Osteoblast (primary cell): ENCODE results near the gene ZNF69. TPM values are rescaled to one million over a fixed set of nuclear protein-coding genes. Genes with fewer than 3 reads are reported as not detected.

Experiments
- DNase-seq: peaks from one replicate; pipeline ENCODE4 v3.0.0; 2011; ENCODE audit warnings: low spot score, mixed read lengths; ENCODE audit not compliant: insufficient read length; ENCODE audit errors: missing footprints
- H2AFZ ChIP-seq: 2 replicates; pipeline ENCODE4 v1.6.0; 2011; ENCODE audit warnings: mild to moderate bottlenecking, low read length
- H3K27ac ChIP-seq: 2 replicates; pipeline ENCODE4 v1.5.1; 2011; ENCODE audit warnings: mild to moderate bottlenecking, low read depth, low read length, moderate library complexity
- H3K27me3 ChIP-seq: 2 replicates; pipeline ENCODE4 v1.6.0; 2012; ENCODE audit warnings: mild to moderate bottlenecking, control low read depth, inconsistent platforms, low read length, moderate library complexity; ENCODE audit not compliant: insufficient read depth
- H3K36me3 ChIP-seq: 2 replicates; pipeline ENCODE4 v1.5.1; 2011; ENCODE audit warnings: mild to moderate bottlenecking, low read length, control low read depth, moderate library complexity; ENCODE audit not compliant: insufficient read depth
- H3K4me1 ChIP-seq: 2 replicates; pipeline ENCODE4 v1.5.1; 2011; ENCODE audit warnings: mild to moderate bottlenecking, low read length, control low read depth, moderate library complexity; ENCODE audit not compliant: insufficient read depth
- H3K4me2 ChIP-seq: 2 replicates; pipeline ENCODE4 v1.6.0; 2011; ENCODE audit warnings: mild to moderate bottlenecking, low read length; ENCODE audit not compliant: insufficient read depth
- H3K4me3 ChIP-seq: fragments of 200-600 bp; sonication (generic); 3 replicates; pipeline ENCODE4 v1.5.1; 2012; ENCODE audit warnings: mild to moderate bottlenecking, low read length, inconsistent platforms; ENCODE audit not compliant: insufficient read depth
- H3K79me2 ChIP-seq: 2 replicates; pipeline ENCODE4 v1.6.0; 2012; ENCODE audit warnings: mild to moderate bottlenecking, low read length, control low read depth, inconsistent platforms; ENCODE audit not compliant: insufficient read depth
- H3K9me3 ChIP-seq: 2 replicates; pipeline ENCODE4 v1.5.1; 2011; ENCODE audit warnings: low read depth, low read length, control low read depth
- H4K20me1 ChIP-seq: 2 replicates; pipeline ENCODE4 v1.6.0; 2012; ENCODE audit warnings: mild to moderate bottlenecking, low read length, control low read depth; ENCODE audit not compliant: insufficient read depth
- CTCF ChIP-seq: IDR thresholded peaks from 2 replicates; pipeline ENCODE4 v1.5.1; 2011; ENCODE audit warnings: mild to moderate bottlenecking, low read depth, low read length, moderate library complexity; ENCODE audit errors: extremely low read depth
- total RNA-seq: library from RNA; depleted of rRNA; stranded (reverse); fragments of >200 nt; gene quantifications from 2 replicates; pipeline ENCODE4 v1.2.3, GENCODE V29; 2012

ZNF69 gene
- total RNA-seq, 1 donor: 14.8 TPM

DNA sequence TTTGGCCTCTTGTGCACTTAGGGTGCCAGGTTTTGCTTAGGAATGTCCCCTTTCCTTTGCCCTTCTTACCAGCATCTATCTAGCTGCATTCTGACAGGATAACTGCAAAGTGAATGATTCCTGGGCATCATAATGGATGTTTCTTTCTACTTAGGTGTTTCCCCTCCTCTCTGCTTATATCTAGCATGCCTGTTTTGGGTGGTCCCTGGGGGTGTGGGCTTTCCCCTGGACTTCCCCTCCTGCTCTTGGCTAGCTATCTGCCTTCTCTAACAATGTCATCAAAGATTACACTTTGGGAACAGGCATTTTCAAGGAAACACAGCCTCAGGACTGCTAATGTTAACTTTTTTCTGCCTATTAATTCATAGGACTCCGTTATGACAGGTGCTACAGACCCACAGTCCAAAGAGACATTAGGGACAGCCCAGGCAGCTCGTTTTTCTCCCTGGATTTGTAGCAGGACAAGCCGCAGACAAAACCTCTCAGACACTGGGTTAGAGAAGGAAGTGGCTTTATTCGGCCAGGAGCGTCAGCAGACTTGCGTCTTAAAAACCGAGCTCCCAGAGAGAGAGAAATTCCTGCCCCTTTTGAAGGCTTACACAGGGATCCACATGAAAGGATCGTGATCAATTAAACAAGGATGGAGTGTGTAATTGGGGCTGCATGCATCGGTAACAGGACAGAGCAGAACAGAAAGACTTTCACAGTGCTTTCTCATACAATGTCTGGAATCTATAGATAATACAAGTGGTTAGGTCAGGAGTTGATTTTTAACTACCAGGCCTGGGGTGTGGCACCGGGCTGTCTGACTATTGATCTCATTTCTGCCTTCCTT, 54.6 kb downstream of the ZNF69 start:
- Histone ChIP-seq H3K9me3 (peaks cover 42% of the 10 kb centered on the region), H4K20me1 (peaks cover 9% of the 10 kb centered on the region), H3K27me3 (no peaks in the 10 kb centered on the region), H3K79me2 (peaks cover 60% of the 10 kb centered on the region), H3K27ac (no peak overlapping the region), H3K4me1 (no peaks in the 10 kb centered on the region), H3K4me2 (no peak overlapping the region), H3K36me3 (peaks cover 8% of the 10 kb centered on the region), H2AFZ (no peak overlapping the region), H3K4me3 (no peak overlapping the region)
- TF ChIP-seq CTCF: no peak
- no peak for DNase-seq

DNA sequence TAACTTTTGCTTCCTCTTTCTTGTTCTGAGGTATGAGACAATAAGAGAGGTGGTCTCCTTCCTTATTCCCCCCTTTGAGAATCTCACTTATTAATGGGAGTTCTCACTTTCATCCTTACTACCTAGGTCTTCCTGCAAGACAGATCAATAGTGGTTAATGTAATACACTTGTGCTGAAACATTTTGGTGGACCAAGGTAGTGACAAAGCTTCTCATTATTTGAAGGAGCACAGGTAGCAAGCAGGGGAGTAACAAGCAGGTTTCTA, 55.2 kb downstream of the ZNF69 start:
- Histone ChIP-seq H2AFZ (no peak overlapping the region), H3K4me3 (no peak overlapping the region), H3K4me2 (no peak overlapping the region), H4K20me1 (peaks cover 7% of the 10 kb centered on the region), H3K4me1 (no peaks in the 10 kb centered on the region), H3K9me3 (peaks cover 44% of the 10 kb centered on the region), H3K27ac (no peak overlapping the region), H3K79me2 (peaks cover 56% of the 10 kb centered on the region), H3K36me3 (peaks cover 14% of the 10 kb centered on the region), H3K27me3 (no peaks in the 10 kb centered on the region)
- no peak for DNase-seq
- TF ChIP-seq CTCF: no peak

DNA sequence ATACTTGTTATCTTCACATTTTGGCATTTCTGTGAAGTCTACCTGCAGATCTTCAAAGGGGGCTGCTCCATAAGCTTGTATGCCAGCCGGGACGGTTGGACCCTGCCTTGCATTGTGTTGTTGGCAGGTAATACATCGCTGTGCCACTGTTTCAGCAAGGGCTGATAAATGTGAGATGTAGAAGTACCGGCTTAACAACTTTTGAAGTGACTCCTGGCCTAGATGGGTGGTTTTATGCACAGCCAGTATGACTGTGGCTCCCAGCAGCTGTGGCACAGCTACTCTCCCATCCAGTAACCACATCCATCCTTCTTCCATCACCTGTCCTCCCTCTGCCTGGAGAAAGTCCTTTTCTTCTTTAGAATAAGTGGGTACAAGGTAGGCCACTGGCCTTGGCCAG, 57.1 kb downstream of the ZNF69 start:
- DNase-seq: no peak
- Histone ChIP-seq H3K9me3 (peaks cover 54% of the 10 kb centered on the region), H4K20me1 (peaks cover 5% of the 10 kb centered on the region)

More for the DNA sequence above, 57.1 kb downstream of the ZNF69 start:
- Histone ChIP-seq H3K27me3 (no peaks in the 10 kb centered on the region), H3K79me2 (peaks cover 47% of the 10 kb centered on the region), H3K36me3 (peaks cover 31% of the 10 kb centered on the region), H2AFZ (no peak overlapping the region), H3K4me3 (no peak overlapping the region), H3K4me2 (no peak overlapping the region), H3K4me1 (no peaks in the 10 kb centered on the region), H3K27ac (no peak overlapping the region)
- TF ChIP-seq CTCF: no peak
